AG20443 (cell line): ENCODE results near the gene STON1.
A peak's percentile ranks its signal among the peaks of the same experiment; 100 is the strongest.
"Not testable (repeated sequence)": the region's sequence is repeated elsewhere in the genome, so short reads cannot be mapped to it uniquely, and the experiment has no call there.

Experiments
- DNase-seq: peaks from one replicate; pipeline ENCODE4 v3.0.0; 2012; ENCODE audit warnings: low spot score, mixed read lengths

Gene STON1

GRCh38 chr2:48529194-48529593 lies 760 bp upstream of the STON1 start:
- DNase-seq, result no peak

GRCh38 chr2:48529676-48530032 lies 300 bp upstream of the STON1 start:
- DNase-seq, result no peak

- DNase-seq, result peak; percentile 76
These were observed 1.2 kb downstream of the STON1 start for GRCh38 chr2:48531141-48531648.

GRCh38 chr2:48532174-48532573 lies 2.2 kb downstream of the STON1 start:
- no peak for DNase-seq

DNA sequence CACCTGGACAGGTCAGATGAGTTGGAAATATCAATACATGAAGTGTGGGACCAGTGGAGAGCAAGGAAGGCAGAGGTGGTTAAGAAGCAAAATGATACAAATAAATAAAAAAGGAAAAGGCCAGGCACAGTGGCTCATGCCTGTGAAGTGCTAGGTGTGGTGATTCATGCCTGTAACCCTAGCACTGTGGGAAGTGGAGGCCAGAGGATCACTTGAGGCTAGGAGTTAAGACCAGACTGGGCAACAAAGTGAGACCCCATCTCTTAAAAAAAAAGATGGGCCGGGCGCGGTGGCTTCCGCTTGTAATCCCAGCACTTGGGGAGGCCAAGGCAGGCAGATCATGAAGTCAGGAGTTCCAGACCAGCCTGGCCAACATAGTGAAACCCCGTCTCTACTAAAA lies 2.9 kb downstream of the STON1 start:
- DNase-seq, result no peak

DNA sequence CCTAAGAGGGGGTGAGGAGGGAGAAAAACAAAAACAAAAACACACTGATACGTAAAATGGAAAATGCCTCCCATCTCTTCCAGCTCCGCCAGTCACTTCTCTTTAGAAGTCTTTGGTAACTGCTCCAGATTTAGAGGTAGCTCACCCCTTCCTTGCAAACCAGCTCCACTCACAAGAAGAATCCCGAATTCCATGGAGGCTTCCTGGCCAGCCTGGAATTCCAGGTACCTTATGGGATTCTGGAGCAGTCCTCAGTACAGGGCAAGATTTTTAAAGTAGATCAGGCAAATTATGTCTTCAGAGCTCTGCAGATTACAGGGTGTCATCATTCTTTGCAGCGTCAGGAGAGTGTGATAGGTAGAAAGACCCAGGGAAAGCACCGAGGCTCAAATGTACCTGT lies 4.8 kb downstream of the STON1 start:
- DNase-seq, result no peak

DNA sequence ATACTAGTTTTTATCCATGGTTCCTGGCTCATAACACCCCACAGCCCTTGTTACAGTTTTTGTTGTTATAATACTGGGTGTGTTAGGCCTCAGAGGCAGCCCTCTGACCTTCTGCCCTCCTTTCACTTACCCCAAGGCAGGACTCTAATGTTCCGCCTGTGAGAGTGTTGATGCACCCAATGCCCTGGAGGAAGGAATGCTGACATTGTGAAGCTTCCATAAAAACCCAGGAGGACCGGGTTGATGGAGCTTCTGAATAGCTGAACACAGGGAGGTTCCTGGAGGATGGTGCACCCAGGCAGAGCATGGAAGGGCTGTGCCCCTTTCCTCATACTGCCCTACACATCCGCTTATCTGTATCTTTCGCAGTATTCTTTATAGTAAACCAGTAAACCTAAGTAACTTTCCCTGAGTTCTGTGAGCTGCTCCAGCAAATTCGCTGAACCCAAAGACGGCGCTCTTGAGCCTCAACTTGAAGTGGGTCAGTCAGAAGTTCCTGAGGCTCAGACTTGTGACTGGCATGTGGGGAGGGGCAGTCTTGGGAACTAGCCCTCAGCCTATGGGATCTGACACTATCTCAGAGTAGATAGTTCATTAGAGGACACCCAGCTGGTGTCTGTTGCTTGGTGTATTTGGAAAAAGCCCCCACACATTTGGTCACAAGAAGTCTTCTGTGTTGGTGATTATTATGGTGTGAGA lies 10.4 kb downstream of the STON1 start:
- DNase-seq, result no peak

DNA sequence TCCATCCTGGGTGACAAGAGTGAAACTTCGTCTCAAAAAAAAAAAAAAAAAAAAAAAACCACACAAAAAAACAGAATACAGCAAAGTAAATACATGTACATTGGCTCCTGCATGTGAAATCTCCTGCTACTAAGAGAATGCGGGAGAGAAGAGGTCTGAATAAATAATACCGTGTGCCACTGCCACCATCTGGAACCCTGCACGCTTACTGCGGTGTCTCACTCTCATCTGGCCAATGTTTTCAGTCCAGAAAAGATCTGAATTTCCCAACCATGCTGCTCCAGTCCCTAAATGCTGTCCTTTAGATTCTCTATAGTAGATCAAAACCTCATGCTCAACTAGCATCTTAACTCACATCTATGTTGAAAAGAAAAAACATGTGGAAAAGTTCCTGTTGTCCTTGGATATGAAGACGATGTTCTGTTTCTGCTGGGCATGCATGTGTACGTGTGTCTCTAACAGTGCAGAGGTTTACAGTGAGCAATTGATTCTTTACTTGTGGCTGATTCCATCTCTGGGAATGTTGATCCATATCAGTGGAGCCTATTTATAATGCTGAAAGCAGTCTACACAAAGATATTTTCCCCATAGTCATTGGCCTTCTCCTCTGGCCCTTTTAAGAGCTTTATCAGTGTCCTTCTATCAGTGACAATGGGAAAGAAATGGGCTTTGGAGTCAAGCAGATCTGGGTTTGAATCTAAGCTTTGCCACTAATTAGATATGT lies 11.9 kb downstream of the STON1 start:
- no peak for DNase-seq

DNA sequence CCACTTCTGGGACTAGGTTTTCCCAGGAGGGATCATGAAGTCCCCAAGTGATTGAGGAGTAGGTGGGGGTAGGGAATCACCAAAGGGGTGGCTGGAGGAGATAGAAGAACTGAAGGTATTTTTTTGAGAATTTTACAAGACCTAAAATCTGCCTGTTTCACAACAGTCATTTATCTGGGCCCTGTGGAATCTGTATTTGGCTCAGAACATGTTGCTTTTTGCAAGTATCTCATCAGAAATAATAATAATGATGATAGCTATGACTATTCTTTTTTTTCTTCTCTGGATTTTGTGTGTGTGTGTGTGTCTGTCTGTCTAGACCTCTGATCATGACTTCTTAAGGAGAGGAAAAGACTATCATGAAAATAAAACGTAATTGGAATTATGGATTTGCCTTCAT lies 13.9 kb downstream of the STON1 start:
- DNase-seq, result no peak

DNA sequence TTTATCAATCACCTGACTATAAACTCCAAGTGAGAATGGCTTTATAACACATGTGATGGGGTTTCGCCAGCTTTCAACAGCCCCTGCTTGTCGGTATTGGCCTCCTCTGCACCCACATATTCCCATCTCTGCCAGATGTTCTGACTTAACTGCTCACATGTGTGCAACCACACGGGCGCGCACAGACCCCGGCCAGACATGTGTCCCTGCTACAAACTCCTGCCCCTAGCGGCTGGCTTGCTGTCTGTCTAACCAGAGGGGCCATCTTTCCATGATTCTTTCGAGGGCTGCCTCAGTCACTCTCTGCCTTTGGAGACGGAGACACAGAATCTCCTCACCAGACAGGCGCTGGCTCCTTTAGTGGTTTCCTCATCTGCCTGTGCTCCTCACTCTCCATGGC lies 15.3 kb downstream of the STON1 start:
- DNase-seq, result no peak

DNA sequence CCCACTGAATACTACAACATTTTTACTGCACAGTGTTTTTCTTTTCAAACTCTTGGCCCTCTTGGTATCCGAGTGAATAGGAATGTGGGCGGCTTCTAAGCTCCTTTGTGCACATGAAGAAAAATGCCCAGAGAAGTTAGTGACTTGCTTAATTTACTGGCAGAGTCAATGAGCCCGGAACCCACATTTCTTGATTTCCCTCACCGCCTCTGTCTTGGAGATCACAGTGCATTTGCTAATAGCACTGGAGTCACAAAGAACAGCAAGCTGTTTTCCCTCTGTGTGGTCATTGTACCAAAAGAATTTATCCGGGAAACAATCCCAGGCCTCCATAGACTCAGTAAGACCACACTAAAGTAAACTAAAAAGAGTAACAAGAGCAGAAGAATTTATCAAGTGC lies 18.9 kb downstream of the STON1 start:
- DNase-seq, result no peak

DNA sequence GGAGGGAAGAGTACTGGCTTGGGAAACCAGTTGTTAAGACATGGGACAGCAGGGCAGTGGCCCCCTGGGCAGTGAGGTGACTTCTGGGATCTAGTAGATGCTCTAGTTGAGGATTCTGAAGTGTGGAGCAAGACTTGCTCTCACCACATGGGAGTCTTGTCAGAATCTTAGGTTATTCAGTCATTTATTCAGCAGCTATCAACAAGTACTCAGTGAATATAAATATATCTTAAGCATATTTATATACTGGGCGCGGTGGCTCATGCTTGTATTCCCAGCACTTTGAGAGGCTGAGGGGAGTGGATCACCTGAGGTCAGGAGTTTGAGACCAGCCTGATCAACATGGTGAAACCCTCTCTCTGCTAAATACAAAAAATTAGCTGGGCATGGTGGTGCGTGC lies 20.0 kb downstream of the STON1 start:
- no peak for DNase-seq

- no peak for DNase-seq
These were observed 21.6 kb downstream of the STON1 start for GRCh38 chr2:48551548-48551947.

- not testable (repeated sequence) for DNase-seq
These were observed 25.1 kb downstream of the STON1 start for GRCh38 chr2:48555071-48555470.

- DNase-seq, result no peak
These were observed 28.5 kb downstream of the STON1 start for GRCh38 chr2:48558456-48558855.

GRCh38 chr2:48560546-48561209 lies 30.7 kb downstream of the STON1 start:
- DNase-seq, result no peak

GRCh38 chr2:48562281-48562680 lies 32.3 kb downstream of the STON1 start:
- DNase-seq, result no peak

DNA sequence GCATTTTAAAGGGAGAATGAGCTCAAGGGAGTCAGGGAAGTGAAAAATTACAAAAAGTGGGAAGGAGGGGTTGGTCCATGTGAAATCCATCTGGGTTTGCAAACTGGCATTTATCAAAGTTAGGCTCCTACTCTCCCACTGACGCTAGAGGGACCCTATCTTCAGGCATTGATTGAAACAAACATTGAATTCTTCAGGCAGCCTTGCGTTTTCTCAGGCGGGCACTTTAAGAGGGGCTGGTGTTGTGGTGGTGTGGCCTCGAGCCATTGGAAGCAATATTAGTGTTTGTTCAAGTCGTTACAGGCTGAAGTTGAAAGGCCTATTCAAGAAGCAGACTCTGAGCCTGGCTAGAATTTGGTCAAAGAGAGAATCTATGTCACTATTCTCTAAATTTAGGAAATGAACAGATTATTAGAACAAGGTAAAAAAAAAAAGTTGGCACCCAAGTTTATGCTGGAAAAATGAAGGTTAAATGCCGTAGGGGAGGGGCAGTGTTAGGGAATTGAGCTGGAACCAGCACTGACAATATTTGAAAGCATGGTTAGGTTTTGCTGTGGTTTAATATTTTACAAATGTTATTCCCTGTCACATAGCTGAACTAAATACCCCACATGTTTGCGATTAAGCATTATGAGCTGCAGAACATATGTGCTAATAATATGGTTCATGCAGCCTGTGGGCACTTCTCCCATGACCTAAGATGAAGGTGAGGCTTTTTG lies 36.8 kb downstream of the STON1 start:
- peak; percentile 65 for DNase-seq

DNA sequence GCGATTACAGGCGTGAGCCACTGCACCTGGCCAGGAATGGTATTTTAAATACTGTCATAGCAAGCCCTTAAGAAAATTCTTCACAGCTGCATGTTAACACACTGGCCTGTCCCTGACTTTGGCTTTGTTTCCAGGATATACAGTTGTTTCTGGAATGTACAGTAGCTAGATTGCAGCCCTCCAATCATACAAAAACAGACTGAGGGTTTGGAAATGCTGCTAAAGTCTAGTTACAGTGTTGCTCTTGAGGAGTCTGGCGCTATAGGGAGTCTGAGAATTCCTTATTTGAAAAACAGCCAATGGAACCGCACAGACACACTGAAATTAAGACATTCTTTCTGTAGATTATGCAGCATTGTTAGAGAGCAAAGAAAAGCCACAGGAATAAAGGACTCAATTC lies 37.7 kb downstream of the STON1 start:
- DNase-seq, result no peak

DNA sequence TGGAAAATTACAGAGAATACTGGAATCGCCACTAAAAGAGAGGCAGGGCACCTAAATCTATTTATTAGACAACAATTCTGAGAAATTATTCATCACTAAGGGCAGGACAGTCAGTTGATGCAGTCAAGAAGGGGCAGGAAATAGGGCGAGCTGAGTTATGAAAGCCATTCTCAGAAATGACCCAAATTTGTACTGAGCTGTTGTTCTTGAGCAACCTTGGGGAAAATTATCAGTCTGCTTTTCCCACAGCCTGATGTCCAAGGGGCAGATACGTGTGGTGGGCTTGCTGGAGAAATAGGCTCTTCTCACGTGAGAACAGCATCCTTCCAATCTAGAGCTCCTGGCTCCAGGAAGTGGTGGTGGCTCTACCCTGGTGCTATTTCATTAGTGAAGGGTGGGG lies 38.6 kb downstream of the STON1 start:
- DNase-seq, result no peak

- no peak for DNase-seq
These were observed 39.5 kb downstream of the STON1 start for GRCh38 chr2:48569433-48569832.

DNA sequence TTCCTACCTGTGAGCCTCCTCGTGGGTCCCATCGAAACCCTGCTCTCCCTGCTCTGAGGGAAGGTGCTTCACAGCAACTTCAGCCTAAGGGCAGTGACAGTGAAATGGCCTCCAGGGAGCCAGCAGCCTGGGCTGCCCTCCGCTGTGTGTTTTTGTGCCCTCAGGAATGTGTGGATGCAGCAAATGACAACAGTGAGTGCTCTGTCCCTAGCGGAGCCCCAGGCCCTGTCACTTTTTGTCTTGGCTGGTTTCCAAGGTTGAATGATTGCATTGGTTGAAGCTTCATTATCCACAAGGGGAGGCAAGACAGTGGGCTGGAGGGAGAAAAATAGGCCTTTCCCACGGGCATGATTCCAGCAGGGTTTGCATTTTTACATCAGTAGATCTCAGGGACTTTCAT lies 42.9 kb downstream of the STON1 start:
- no peak for DNase-seq
